ENCODE results near the gene METTL25.

The METTL25 gene

GRCh38 chr12:82400819-82401218 lies 42.5 kb downstream of the METTL25 start:
- TF ChIP-seq CTCF (IDR thresholded peaks at IDR 0.05; ENCODE audit: low read depth, low read length, missing control alignments): no peak
- no peak for DNase-seq (ENCODE audit: extremely low read depth, low read depth)
- H3K4me3 ChIP-seq (replicated peaks; ENCODE audit: low read depth, low read length): no peak overlapping the region

- DNase-seq (ENCODE audit: extremely low read depth, low read depth): no peak
- no peak for TF ChIP-seq CTCF (IDR thresholded peaks at IDR 0.05; ENCODE audit: low read depth, low read length, missing control alignments)
- no peak overlapping the region for H3K4me3 ChIP-seq (replicated peaks; ENCODE audit: low read depth, low read length)
These were observed 48.3 kb downstream of the METTL25 start for GRCh38 chr12:82406651-82407050.

- no peak overlapping the region for H3K4me3 ChIP-seq (replicated peaks; ENCODE audit: low read depth, low read length)
- no peak for TF ChIP-seq CTCF (IDR thresholded peaks at IDR 0.05; ENCODE audit: low read depth, low read length, missing control alignments)
These were observed 49.2 kb downstream of the METTL25 start for GRCh38 chr12:82407481-82407880.

GRCh38 chr12:82408844-82409243 lies 50.5 kb downstream of the METTL25 start:
- no peak for TF ChIP-seq CTCF (IDR thresholded peaks at IDR 0.05; ENCODE audit: low read depth, low read length, missing control alignments)
- DNase-seq (ENCODE audit: extremely low read depth, low read depth): no peak
- no peak overlapping the region for H3K4me3 ChIP-seq (replicated peaks; ENCODE audit: low read depth, low read length)

More at GRCh38 chr12:82407481-82407880, 49.2 kb downstream of the METTL25 start:
- DNase-seq (ENCODE audit: extremely low read depth, low read depth): no peak

GRCh38 chr12:82411546-82412230 lies 53.4 kb downstream of the METTL25 start:
- no peak for DNase-seq (ENCODE audit: extremely low read depth, low read depth)
- TF ChIP-seq CTCF (IDR thresholded peaks at IDR 0.05; ENCODE audit: low read depth, low read length, missing control alignments): no peak

GRCh38 chr12:82412246-82412645 lies 53.9 kb downstream of the METTL25 start:
- no peak for TF ChIP-seq CTCF (IDR thresholded peaks at IDR 0.05; ENCODE audit: low read depth, low read length, missing control alignments)
- no peak overlapping the region for H3K4me3 ChIP-seq (replicated peaks; ENCODE audit: low read depth, low read length)
- no peak for DNase-seq (ENCODE audit: extremely low read depth, low read depth)

More at GRCh38 chr12:82411546-82412230, 53.4 kb downstream of the METTL25 start:
- no peak overlapping the region for H3K4me3 ChIP-seq (replicated peaks; ENCODE audit: low read depth, low read length)

DNA sequence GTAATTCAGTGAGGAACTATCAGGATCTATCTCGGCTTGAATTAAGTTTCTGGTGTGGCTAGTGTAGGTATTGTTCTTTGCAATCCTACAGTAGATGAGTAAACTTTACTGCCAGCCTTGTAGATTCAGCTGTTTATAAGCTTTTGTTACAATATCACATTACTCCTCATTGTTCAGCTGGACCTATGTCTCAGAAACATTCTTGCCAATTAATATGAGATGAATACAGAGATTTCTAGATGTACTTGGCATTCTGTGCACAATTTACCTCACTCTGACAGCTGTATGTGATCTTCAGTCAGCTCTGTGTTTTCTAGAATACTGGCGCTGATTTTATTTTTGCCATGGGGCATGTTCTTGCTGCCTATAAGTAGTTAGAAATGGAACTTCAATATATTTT lies 55.7 kb downstream of the METTL25 start:
- H3K4me3 ChIP-seq (replicated peaks; ENCODE audit: low read depth, low read length): no peak overlapping the region
- DNase-seq (ENCODE audit: extremely low read depth, low read depth): no peak
- TF ChIP-seq CTCF (IDR thresholded peaks at IDR 0.05; ENCODE audit: low read depth, low read length, missing control alignments): no peak

Measured in HFF-Myc (cell line).